ENCODE results near the gene ATF4. TPM values are rescaled to one million over a fixed set of nuclear protein-coding genes. Genes with fewer than 3 reads are reported as not detected.

Gene ATF4
- total RNA-seq, 1 experiment from 2014 or later: 372 TPM

DNA sequence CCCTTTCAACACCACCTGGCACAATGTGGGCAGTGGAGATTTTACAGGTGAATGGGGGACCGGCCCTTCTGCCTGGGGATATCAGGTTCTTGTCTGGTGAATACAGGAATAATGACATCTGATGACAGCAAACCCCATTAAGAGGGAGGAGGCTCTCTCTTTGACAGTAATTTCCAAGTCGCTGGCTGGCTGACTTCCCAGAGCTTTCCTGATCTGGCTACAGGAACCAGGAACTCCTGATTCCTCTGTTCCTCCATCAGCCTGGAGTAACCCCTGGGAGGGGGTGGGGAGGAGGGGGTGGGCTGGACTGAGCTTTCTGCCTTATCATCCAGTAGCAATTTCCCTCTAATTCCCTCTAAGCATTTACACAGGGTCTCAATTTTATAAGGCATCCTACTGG is 22.0 kb upstream of the ATF4 start:
- CTCF ChIA-PET: interaction anchor here (0.7 kb wide), 3 partner anchors 22 to 1531 kb away, joined by 3 to 8 read pairs (median 4); partner anchors contain the start of gene ATF4
- Mint-ChIP-seq H3K9me3 (ENCODE audit: low read depth, unreplicated experiment) (no peaks in the 10 kb centered on the region), H3K36me3 (ENCODE audit: insufficient read depth, unreplicated experiment) (peaks cover 22% of the 10 kb centered on the region), H3K27ac (ENCODE audit: unreplicated experiment) (no peak overlapping the region), H3K27me3 (ENCODE audit: unreplicated experiment) (no peaks in the 10 kb centered on the region), H3K4me3 (ENCODE audit: low read depth, unreplicated experiment) (no peak overlapping the region), H3K4me1 (ENCODE audit: low read depth, unreplicated experiment) (peaks cover 47% of the 10 kb centered on the region)
- intact Hi-C loops (cut with micrococcal nuclease; ENCODE audit: unreplicated experiment): no loop called here
- TF ChIP-seq, protein P1, sequence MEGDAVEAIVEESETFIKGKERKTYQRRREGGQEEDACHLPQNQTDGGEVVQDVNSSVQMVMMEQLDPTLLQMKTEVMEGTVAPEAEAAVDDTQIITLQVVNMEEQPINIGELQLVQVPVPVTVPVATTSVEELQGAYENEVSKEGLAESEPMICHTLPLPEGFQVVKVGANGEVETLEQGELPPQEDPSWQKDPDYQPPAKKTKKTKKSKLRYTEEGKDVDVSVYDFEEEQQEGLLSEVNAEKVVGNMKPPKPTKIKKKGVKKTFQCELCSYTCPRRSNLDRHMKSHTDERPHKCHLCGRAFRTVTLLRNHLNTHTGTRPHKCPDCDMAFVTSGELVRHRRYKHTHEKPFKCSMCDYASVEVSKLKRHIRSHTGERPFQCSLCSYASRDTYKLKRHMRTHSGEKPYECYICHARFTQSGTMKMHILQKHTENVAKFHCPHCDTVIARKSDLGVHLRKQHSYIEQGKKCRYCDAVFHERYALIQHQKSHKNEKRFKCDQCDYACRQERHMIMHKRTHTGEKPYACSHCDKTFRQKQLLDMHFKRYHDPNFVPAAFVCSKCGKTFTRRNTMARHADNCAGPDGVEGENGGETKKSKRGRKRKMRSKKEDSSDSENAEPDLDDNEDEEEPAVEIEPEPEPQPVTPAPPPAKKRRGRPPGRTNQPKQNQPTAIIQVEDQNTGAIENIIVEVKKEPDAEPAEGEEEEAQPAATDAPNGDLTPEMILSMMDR (IDR thresholded peaks at IDR 0.05; ENCODE audit: unreplicated experiment): no peak
- DNase-seq: no peak
- no TSS peak for BruUV-seq (replicated peaks)

DNA sequence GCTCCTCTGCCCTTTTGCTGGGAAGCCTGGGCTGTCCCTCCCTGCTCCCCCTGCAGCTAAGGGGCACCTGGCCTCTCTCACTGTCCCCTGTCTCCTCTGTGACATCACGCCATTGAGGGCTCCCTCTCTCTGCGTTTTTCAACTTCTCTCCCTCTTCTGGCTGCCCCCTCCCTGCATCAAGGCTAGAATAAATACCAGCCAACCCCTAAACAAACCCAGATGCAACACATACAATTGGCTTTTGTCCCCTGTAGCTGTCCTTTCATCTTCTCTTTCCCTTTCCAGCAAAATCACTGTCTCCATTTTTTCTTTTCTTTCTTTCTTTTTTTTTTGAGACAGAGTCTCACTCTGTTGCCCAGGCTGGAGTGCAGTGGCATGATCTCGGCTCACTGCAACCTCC is 21.6 kb upstream of the ATF4 start:
- TF ChIP-seq, protein P1 (IDR thresholded peaks at IDR 0.05; ENCODE audit: unreplicated experiment): no peak
- DNase-seq: no peak
- no TSS peak for BruUV-seq (replicated peaks)
- Mint-ChIP-seq H3K9me3 (ENCODE audit: low read depth, unreplicated experiment) (no peaks in the 10 kb centered on the region), H3K4me1 (ENCODE audit: low read depth, unreplicated experiment) (peaks cover 47% of the 10 kb centered on the region), H3K27ac (ENCODE audit: unreplicated experiment) (no peak overlapping the region), H3K4me3 (ENCODE audit: low read depth, unreplicated experiment) (no peak overlapping the region), H3K36me3 (ENCODE audit: insufficient read depth, unreplicated experiment) (peaks cover 26% of the 10 kb centered on the region), H3K27me3 (ENCODE audit: unreplicated experiment) (no peaks in the 10 kb centered on the region)
- intact Hi-C loops (cut with micrococcal nuclease; ENCODE audit: unreplicated experiment): no loop called here
- CTCF ChIA-PET: no interaction called here

DNA sequence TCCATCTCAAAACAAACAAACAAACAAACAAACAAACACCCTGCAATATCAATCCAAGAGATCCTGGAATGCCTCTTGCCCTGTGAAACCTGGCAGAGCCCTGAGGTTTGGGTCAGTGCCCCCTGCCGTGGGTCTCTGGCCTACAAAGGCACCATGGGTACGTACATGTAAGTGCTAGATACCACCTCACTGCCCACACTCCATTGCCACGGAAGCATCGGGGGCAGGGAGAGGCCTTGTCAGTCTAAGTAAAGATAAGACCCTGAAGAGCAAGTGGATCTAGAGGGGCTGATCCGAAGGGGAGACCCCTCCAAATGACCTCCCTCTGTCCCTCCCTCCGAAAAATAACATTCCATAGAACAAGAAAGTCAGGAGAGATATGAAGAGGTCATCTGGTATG is 20.3 kb upstream of the ATF4 start:
- Mint-ChIP-seq H3K4me1 (ENCODE audit: low read depth, unreplicated experiment) (peaks cover 43% of the 10 kb centered on the region), H3K27ac (ENCODE audit: unreplicated experiment) (no peak overlapping the region), H3K4me3 (ENCODE audit: low read depth, unreplicated experiment) (no peak overlapping the region), H3K27me3 (ENCODE audit: unreplicated experiment) (no peaks in the 10 kb centered on the region), H3K9me3 (ENCODE audit: low read depth, unreplicated experiment) (no peaks in the 10 kb centered on the region), H3K36me3 (ENCODE audit: insufficient read depth, unreplicated experiment) (peaks cover 36% of the 10 kb centered on the region)
- intact Hi-C loops (cut with micrococcal nuclease; ENCODE audit: unreplicated experiment): no loop called here
- DNase-seq: no peak
- BruUV-seq (replicated peaks): no TSS peak
- TF ChIP-seq, protein P1 (IDR thresholded peaks at IDR 0.05; ENCODE audit: unreplicated experiment): no peak
- CTCF ChIA-PET: no interaction called here

DNA sequence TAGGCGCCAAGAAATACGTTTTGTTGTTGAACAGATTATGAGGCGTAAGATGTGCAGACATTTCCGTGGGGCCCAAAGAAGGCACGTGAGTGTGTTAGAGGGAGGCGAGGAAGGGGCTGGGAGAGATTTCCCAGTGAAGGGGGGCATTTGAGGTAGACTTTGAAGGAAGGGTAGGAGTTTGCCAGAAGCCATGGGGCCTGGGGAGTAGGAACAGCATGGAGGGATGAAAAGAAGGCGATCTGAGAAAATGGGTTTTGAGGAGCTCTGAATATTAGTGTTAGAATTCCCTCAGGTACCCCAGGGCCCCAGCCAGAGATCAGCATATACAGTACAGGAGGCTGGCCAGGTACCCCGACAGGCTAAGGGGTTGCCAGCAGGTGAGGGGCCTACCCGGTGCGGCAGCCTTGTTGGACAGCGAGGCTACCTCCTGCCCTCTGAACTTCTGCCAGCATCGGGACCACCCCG is 18.7 kb upstream of the ATF4 start:
- no peak for DNase-seq
- CTCF ChIA-PET: interaction anchor here (0.5 to 1.5 kb wide), 16 partner anchors 8 to 855 kb away, joined by 3 to 6 read pairs (median 4); partner anchors contain the start of genes ATF4 and TAB1
- H3K4me1 Mint-ChIP-seq (ENCODE audit: low read depth, unreplicated experiment): peaks cover 46% of the 10 kb centered on the region
- peak overlapping the region; percentile 91 for H3K4me3 Mint-ChIP-seq (ENCODE audit: low read depth, unreplicated experiment)
- BruUV-seq (replicated peaks): no TSS peak
- no peaks in the 10 kb centered on the region for H3K27me3 Mint-ChIP-seq (ENCODE audit: unreplicated experiment)
- H3K27ac Mint-ChIP-seq (ENCODE audit: unreplicated experiment): peak overlapping the region; percentile 82
- H3K9me3 Mint-ChIP-seq (ENCODE audit: low read depth, unreplicated experiment): no peaks in the 10 kb centered on the region
- TF ChIP-seq, protein P1 (IDR thresholded peaks at IDR 0.05; ENCODE audit: unreplicated experiment): no peak
- peaks cover 51% of the 10 kb centered on the region for H3K36me3 Mint-ChIP-seq (ENCODE audit: insufficient read depth, unreplicated experiment)
- intact Hi-C loops (cut with micrococcal nuclease; ENCODE audit: unreplicated experiment): no loop called here

Measured in Calu3 (cell line).